Esophagus muscularis mucosa (tissue), 4 donors: ENCODE data around the gene KCNN2.

Experiments used
- CTCF ChIP-seq, 3 experiments: fragments of 200-600 bp in 2 of 3; fragments of 450-650 bp in 1 of 3; sonication (generic) in 2 of 3; IDR thresholded peaks; one replicate each; pipeline ENCODE4 v1.5.1; 2017 to 2019; ENCODE audit warnings: antibody characterized with exemption in 3 of 3, mild to moderate bottlenecking in 2 of 3, moderate library complexity in 1 of 3
- EP300 ChIP-seq: sonication (generic); formaldehyde crosslinking; IDR thresholded peaks from one replicate; pipeline ENCODE4 v1.6.1; 2017; ENCODE audit warnings: antibody characterized with exemption
- POLR2A ChIP-seq: fragments of 450-650 bp; IDR thresholded peaks from one replicate; pipeline ENCODE4 v1.6.1; 2017; ENCODE audit warnings: antibody characterized with exemption, moderate library complexity, mild to moderate bottlenecking, low read depth
- POLR2AphosphoS5 ChIP-seq, 2 donors: sonication (generic); formaldehyde crosslinking; IDR thresholded peaks; one replicate each; pipeline ENCODE4 v1.6.1; 2017; ENCODE audit warnings: antibody characterized with exemption in 2 of 2

DNA sequence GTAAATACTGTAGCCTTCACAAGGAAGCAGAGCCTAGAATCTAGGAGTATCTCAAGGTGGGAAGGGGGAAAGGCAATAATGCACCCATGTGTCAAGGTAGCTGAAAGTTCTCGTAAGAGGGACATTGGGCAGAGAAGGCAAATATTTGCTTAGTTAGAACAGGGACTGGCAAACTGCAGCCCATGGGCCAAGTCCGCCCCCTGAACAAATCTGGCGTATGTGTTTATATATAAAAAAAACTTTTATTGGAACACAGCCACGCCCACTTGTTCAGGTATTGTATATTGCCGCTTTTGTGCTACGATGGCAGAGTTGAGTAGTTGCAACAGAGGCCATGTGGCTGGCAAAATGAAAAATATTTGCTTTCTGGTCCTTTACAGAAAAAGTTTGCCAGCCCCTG, 16.1 kb downstream of the KCNN2 start:
- TF ChIP-seq CTCF (IDR thresholded peaks at IDR 0.05) = no peak
- TF ChIP-seq EP300 = no peak
- no peak for TF ChIP-seq POLR2A
- TF ChIP-seq POLR2AphosphoS5 (IDR thresholded peaks at IDR 0.05) = no peak
